IMR-90 (cell line): ENCODE measurements around the gene HOXA7. TPM values are rescaled to one million over a fixed set of nuclear protein-coding genes. Genes with fewer than 3 reads are reported as not detected.
A peak's percentile ranks its signal among the peaks of the same experiment; 100 is the strongest.

Source experiments
- ATAC-seq: fragments of 200-7000 bp; cut with Tn5 transposase; 2 replicates; pipeline ENCODE4 v1.9.1; 2020; ENCODE audit warnings: low read depth, mild to moderate bottlenecking, moderate library complexity
- BruUV-seq: library from RNA; stranded (reverse); fragments of 400-500 nt; replicated peaks from 2 replicates; lab custom pipeline; 2021; lab: Mats Ljungman, UMichigan
- CTCF ChIA-PET: fragments of 300-600 bp; formaldehyde crosslinking; extraction: SDS; loops from one replicate; lab custom pipeline; 2021; ENCODE audit warnings: antibody characterized with exemption; lab: Yijun Ruan, JAX
- POLR2A ChIA-PET: fragments of 300-600 bp; sonication (Branson Sonifier 250); formaldehyde crosslinking; loops from one replicate; lab custom pipeline; 2022; ENCODE audit warnings: antibody characterized with exemption; ENCODE audit not compliant: unreplicated experiment; lab: Charles Lee
- DNase-seq: peaks from one replicate; pipeline ENCODE4 v3.0.0; 2013
- H2AFZ ChIP-seq: replicated peaks from 2 replicates; pipeline ENCODE3; 2013; ENCODE audit warnings: low read length, mild to moderate bottlenecking; ENCODE audit not compliant: poor library complexity
- H2AK5ac ChIP-seq: 2 replicates; pipeline ENCODE4 v1.6.1; 2013; ENCODE audit warnings: low read depth, low read length, inconsistent platforms
- H2AK9ac ChIP-seq: replicated peaks from 2 replicates; pipeline ENCODE3; 2013; ENCODE audit warnings: mild to moderate bottlenecking, low read depth, low read length, moderate library complexity; ENCODE audit not compliant: poor library complexity
- H2BK120ac ChIP-seq: 2 replicates; pipeline ENCODE4 v1.6.1; 2013; ENCODE audit warnings: low read depth, low read length, inconsistent platforms
- H2BK15ac ChIP-seq: 3 replicates; pipeline ENCODE4 v1.6.1; 2013; ENCODE audit warnings: low read depth, low read length, inconsistent platforms
- H2BK20ac ChIP-seq: 2 replicates; pipeline ENCODE4 v1.6.1; 2013; ENCODE audit warnings: low read depth, mild to moderate bottlenecking, inconsistent platforms, low read length, moderate library complexity
- H2BK5ac ChIP-seq: 2 replicates; pipeline ENCODE4 v1.6.1; 2013; ENCODE audit warnings: mild to moderate bottlenecking, low read depth, low read length, inconsistent platforms; ENCODE audit not compliant: poor library complexity, severe bottlenecking
- H3K14ac ChIP-seq: replicated peaks from 2 replicates; pipeline ENCODE4 v1.6.1; 2013; ENCODE audit warnings: low read depth, low read length, inconsistent platforms
- H3K18ac ChIP-seq: 2 replicates; pipeline ENCODE4 v1.6.1; 2013; ENCODE audit warnings: low read depth, low read length, control low read depth
- H3K23ac ChIP-seq: 2 replicates; pipeline ENCODE4 v1.6.1; 2013; ENCODE audit warnings: low read depth, low read length, inconsistent platforms
- H3K27ac ChIP-seq: 2 replicates; pipeline ENCODE4 v1.5.1; 2013; ENCODE audit warnings: mild to moderate bottlenecking, control low read depth, low read length; ENCODE audit not compliant: insufficient read depth
- H3K27me3 ChIP-seq: 2 replicates; pipeline ENCODE4 v1.6.1; 2013; ENCODE audit warnings: low read length; ENCODE audit not compliant: control insufficient read depth, insufficient read depth
- H3K36me3 ChIP-seq: 2 replicates; pipeline ENCODE4 v1.6.1; 2013; ENCODE audit warnings: low read length, mixed read lengths; ENCODE audit not compliant: control insufficient read depth, insufficient read depth
- H3K4ac ChIP-seq: 2 replicates; pipeline ENCODE4 v1.6.1; 2013; ENCODE audit warnings: low read depth, low read length, inconsistent platforms
- H3K4me1 ChIP-seq: 2 replicates; pipeline ENCODE4 v1.6.1; 2013; ENCODE audit warnings: low read length, mixed read lengths; ENCODE audit not compliant: control insufficient read depth, insufficient read depth
- H3K4me2 ChIP-seq: 2 replicates; pipeline ENCODE4 v1.6.1; 2013; ENCODE audit warnings: low read depth, mild to moderate bottlenecking, control low read depth, low read length, moderate library complexity
- H3K4me3 ChIP-seq: 2 replicates; pipeline ENCODE4 v1.5.1; 2013; ENCODE audit warnings: low read depth, mild to moderate bottlenecking, control low read depth, low read length, moderate library complexity; ENCODE audit not compliant: insufficient read depth
- H3K56ac ChIP-seq: 2 replicates; pipeline ENCODE4 v1.6.1; 2013; ENCODE audit warnings: low read length, inconsistent platforms; ENCODE audit not compliant: insufficient read depth; ENCODE audit errors: extremely low read depth
- H3K79me1 ChIP-seq, 2 experiments: 2 replicates each; pipeline ENCODE4 v1.6.1; 2013; ENCODE audit warnings: low read length in 2 of 2, inconsistent platforms in 1 of 2, low read depth in 1 of 2
- H3K9ac ChIP-seq: 2 replicates; pipeline ENCODE4 v1.6.1; 2013; ENCODE audit warnings: low read depth, low read length, control low read depth
- H3K9me1 ChIP-seq: 2 replicates; pipeline ENCODE4 v1.6.1; 2013; ENCODE audit warnings: low read length, inconsistent platforms; ENCODE audit not compliant: insufficient read depth
- H3K9me3 ChIP-seq: 2 replicates; pipeline ENCODE4 v1.6.1; 2013; ENCODE audit warnings: low read length; ENCODE audit not compliant: control insufficient read depth, insufficient read depth
- H4K20me1 ChIP-seq: 2 replicates; pipeline ENCODE4 v1.6.1; 2013; ENCODE audit warnings: low read length, inconsistent platforms; ENCODE audit not compliant: insufficient read depth
- H4K5ac ChIP-seq: 2 replicates; pipeline ENCODE4 v1.6.1; 2013; ENCODE audit warnings: mild to moderate bottlenecking, low read depth, low read length, control low read depth
- H4K8ac ChIP-seq, 2 experiments: 2 replicates each; pipeline ENCODE4 v1.6.1; 2013; ENCODE audit warnings: low read depth in 2 of 2, low read length in 2 of 2, control low read depth in 1 of 2, inconsistent platforms in 1 of 2
- H4K91ac ChIP-seq: 2 replicates; pipeline ENCODE4 v1.6.1; 2013; ENCODE audit warnings: low read depth, low read length, inconsistent platforms; ENCODE audit not compliant: insufficient read depth
- BHLHE40 ChIP-seq: fragments of 150-350 bp; IDR thresholded peaks from 2 replicates; pipeline ENCODE4 v1.6.1; 2016; ENCODE audit warnings: mild to moderate bottlenecking, low read depth, low read length
- MAFK ChIP-seq: IDR thresholded peaks from 2 replicates; pipeline ENCODE4 v1.6.1; 2012; ENCODE audit warnings: low read depth, low read length, improper control_type of control experiment
- POLR2A ChIP-seq: IDR thresholded peaks from 2 replicates; pipeline ENCODE4 v1.6.1; 2012; ENCODE audit warnings: mild to moderate bottlenecking, low read depth, low read length
- RCOR1 ChIP-seq: IDR thresholded peaks from 2 replicates; pipeline ENCODE4 v1.6.1; 2012; ENCODE audit warnings: mild to moderate bottlenecking, low read length, improper control_type of control experiment; ENCODE audit not compliant: insufficient replicate concordance
- WGBS, 2 experiments: methylation state at CpG; one replicate each; pipeline versions ENCODE4 v1.1.5 to v1.1.7; 2013; ENCODE audit warnings: missing lambda C conversion rate in 2 of 2; ENCODE audit not compliant: insufficient read length in 1 of 2; ENCODE audit errors: extremely low coverage in 2 of 2; 5-methylcytosine and 5-hydroxymethylcytosine counted together
- dilution Hi-C: fragments of 300-500 bp; cut with HindIII; formaldehyde crosslinking; loops from one replicate; pipeline ENCODE4 v1.14.3; 2018; ENCODE audit warnings: low sequenced_read_pairs; ENCODE audit not compliant: unreplicated experiment
- in situ Hi-C: fragments of 300-500 bp; cut with MboI; formaldehyde crosslinking; loops from 3 replicates; pipeline ENCODE4 v1.14.3; 2019; ENCODE audit warnings: low sequenced_read_pairs, inconsistent platforms, mixed read lengths
- intact Hi-C: fragments of 100-400 bp; cut with micrococcal nuclease; formaldehyde crosslinking; loops from 2 replicates; pipeline ENCODE4 v1.10.0; 2022
- polyA plus RNA-seq, 3 experiments: library from polyadenylated mRNA; depleted of rRNA; stranded (reverse); fragments of >200 nt; gene quantifications; 2 replicates each; pipeline ENCODE4 v1.2.3, GENCODE V29; 2012; ENCODE audit warnings: low replicate concordance in 1 of 3
- total RNA-seq: library from RNA; depleted of rRNA; stranded (reverse); fragments of >200 nt; gene quantifications from 2 replicates; pipeline ENCODE4 v1.2.3, GENCODE V29; 2012

HOXA7 gene
- total and polyA plus RNA-seq, 2 of the 4 experiments (the other 2 are of a cell fraction): 0.18 to 1.7 TPM

- Histone ChIP-seq H2AFZ (no peak overlapping the region), H4K5ac (no peak overlapping the region), H3K79me1 (no peaks in the 10 kb centered on the region), H3K4ac (no peak overlapping the region), H3K23ac (0 out of 2 replicates have a peak overlapping the region, but pooled peaks have one; percentile 8), H2BK5ac (no peak overlapping the region), H3K36me3 (no peaks in the 10 kb centered on the region), H3K18ac (no peak overlapping the region), H3K56ac (no peak overlapping the region), H3K4me1 (peaks cover 2% of the 10 kb centered on the region; the same call in 1 of the 2 replicates), H4K20me1 (peaks cover 24% of the 10 kb centered on the region), H3K9me1 (peaks cover 5% of the 10 kb centered on the region; the same call in 1 of the 2 replicates), H3K4me3 (no peak overlapping the region), H3K9me3 (peaks cover 11% of the 10 kb centered on the region; the same call in 1 of the 2 replicates), H3K27me3 (peaks cover 96% of the 10 kb centered on the region), H2BK120ac (no peak overlapping the region), H3K4me2 (no peak overlapping the region), H2AK5ac (no peak overlapping the region), H4K91ac (no peak overlapping the region), H3K14ac (no peak overlapping the region), H2AK9ac (no peak overlapping the region), H4K8ac (no peak overlapping the region), H3K9ac (no peak overlapping the region), H3K27ac (no peak overlapping the region), H2BK15ac (no peak overlapping the region), H2BK20ac (no peak overlapping the region)
- POLR2A ChIA-PET: interaction anchor here (0.6 kb wide), 1 partner anchor 605 kb away, joined by 3 read pairs; no protein-coding TSS in a partner anchor
- intact Hi-C loops: no loop called here
- ATAC-seq: no peak
- CTCF ChIA-PET: no interaction called here
- BruUV-seq: no TSS peak
- no peak for DNase-seq
- WGBS, 2 experiments: 9% methylated on average over 8 of the region's 30 CpGs; no CpG with 5 or more reads in 1 of the 2 experiments
- TF ChIP-seq POLR2A (no peak), BHLHE40 (no peak), MAFK (no peak), RCOR1 (no peak)
- in situ Hi-C loops: loop anchor here (5.0 to 10.0 kb wide), 2 partner anchors 380 to 573 kb away; no protein-coding TSS in a partner anchor
- dilution Hi-C loops: no loop called here
Observed at GRCh38 chr7:27202018-27202861, 45.8 kb upstream of the HOXA7 start.
